DMS53 treated with DMSO at 0.1 percent for 48 hours (cell line): Measurements from ENCODE around the gene C6orf136.
"Not testable (repeated sequence)": the region's sequence is repeated elsewhere in the genome, so short reads cannot be mapped to it uniquely, and the experiment has no call there.

ENCODE experiments used
- DNase-seq: peaks from one replicate; lab custom pipeline; 2025; ENCODE audit not compliant: unreplicated experiment; lab: John Stamatoyannopoulos, UW

C6orf136 gene

GRCh38 chr6:30655743-30656094 lies 8.8 kb downstream of the C6orf136 start:
- DNase-seq = no peak

DNA sequence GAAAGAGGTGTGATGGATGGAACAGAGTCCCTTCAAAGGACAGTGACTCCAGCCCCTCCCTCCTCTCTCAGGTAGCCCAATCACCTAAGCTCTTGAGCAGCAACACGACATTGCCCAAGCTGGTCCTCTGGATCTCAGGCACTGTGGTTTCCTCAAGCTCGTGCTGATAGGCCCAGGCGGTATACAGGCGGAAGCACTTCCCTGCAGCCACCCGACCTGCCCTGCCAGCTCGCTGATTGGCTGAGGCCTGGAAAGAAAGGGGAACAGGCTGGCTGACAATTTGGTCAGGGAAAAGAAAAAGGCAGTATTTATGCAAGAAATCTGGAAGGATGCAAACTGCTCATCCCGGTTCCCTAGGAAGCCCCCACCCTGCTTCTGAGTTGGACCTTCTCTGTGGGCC lies 9.6 kb downstream of the C6orf136 start:
- no peak for DNase-seq

DNA sequence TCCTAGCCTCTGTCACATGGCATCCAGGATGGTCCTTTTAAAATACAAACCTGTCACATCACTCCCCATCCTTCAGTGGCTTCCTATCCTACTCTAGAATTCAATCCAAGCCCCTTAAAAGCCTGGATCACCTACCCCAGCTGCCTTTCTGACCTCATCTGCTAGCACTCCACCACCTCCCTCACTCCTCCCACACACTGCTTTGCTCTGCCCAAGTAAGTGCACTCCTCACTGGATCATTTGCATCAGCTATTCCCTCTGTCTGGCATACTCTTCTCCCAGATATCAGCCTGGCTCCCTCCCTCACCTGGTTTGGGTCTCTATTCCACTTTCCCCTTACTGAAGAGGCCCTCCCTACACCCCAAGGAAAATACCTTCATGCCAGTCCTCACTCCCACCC lies 10.5 kb downstream of the C6orf136 start:
- no peak for DNase-seq

- not testable (repeated sequence) for DNase-seq
These were observed 11.0 kb downstream of the C6orf136 start for GRCh38 chr6:30657922-30658321.

DNA sequence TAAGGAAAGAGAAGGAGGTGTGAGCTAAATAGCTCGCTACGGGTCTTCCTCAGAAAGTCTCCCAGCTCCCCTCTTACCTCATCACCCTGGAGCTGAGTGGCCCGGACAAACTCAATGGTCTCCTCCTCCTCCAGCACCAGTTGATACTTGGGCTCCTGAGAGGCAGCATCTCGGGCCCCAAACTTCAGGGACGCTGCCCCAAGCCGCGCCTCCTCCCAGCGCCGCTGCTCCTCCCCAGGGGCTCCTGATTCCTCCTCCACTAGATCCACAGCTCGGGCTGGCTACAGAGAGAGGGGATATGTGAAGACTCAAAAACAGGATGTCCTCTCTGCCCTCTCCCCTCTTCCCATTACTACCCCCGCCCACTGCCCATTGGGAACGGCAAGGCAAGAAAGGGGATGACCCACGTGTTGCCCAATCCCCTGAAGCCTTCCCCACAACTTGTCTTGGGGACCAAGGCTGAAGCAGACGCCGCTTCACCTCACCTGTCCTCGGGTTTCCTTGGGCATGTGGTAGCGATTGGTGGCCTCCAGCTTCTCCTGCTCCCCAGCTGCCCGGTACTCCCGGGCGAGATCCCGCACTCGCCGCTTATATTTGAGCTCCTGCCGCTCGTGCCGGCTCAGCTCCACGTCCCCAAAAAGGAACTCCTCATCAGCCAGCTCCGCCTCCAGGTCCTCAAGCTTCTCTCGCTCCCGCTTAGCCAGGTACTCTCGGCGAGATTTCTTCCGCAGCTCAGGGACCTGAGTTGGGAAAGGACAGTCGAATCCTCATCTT lies 18.2 kb downstream of the C6orf136 start:
- DNase-seq = no peak

- DNase-seq = not testable (repeated sequence)
These were observed 19.4 kb downstream of the C6orf136 start for GRCh38 chr6:30666300-30666699.

DNA sequence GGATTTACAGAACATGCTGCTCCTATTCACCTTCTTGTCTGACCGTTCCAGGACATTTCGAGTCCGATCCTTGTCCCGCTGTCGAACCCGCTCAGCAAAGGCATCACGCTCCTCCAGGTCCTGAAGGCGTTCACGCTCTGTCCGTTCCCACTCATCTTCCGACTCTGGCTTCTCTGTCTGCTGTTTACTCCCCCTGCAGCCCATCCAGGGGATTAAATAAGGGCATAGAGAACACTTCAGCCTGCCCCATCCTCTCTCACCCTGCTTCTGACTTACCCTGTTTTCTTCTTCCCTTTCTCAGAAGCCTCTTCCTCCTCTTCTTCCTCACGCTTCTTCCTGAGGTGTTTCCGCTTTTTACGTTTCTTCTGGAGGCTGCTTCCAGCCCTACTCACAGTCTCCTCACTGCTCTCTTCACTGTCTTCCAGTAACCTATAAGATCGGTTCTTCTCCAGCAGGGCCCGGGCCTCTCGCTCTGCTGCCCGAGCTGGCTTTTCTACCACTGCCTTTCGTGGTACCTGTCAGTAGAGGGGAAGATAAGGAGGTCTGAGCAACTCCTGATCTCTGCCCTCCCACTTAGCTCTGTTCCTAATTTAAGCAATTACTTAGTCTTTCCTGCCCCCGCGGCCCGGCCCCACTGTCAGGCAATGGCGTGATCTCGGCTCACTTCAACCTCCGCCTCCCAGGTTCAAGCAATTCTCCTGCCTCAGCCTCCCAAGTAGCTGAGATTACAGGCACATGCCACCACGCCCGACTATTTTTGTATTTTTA lies 24.0 kb downstream of the C6orf136 start:
- DNase-seq = no peak

- peak; percentile 95 for DNase-seq
These were observed 25.7 kb downstream of the C6orf136 start, which contains the start of gene DHX16 for GRCh38 chr6:30672445-30673253. TSS of gene DHX16 (minus strand) at chr6:30673006. CDS start at chr6:30672841, 165 bp downstream.

DNA sequence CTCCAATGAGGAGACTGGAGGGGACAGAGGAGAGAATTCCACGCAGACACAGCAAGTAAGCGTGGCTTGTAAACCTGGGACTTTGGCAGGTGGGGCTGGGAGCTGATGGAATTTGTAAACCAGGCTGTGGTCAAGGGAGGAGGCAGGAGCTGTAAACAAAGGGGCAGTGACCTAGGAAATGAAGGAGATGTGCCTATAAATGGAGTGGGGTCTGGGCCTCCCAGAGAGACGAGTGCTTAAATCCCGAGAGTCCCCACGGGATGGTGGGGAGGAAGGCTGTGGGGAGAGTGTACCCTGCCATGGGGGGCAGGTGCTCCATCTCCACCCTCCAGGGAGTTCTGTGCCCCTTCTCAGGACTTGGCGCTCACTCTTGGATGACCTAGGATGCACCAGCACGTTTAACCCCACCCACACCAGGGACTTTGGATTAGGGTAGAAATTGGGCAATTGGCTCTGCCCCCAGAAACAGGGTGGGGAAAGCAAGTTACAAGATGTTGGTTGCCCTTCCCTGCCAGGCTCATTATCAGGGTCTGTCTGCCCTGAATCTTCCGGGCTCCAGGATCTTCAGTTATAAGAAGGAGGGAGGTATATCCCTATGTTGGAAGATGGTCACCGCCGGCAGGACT lies 29.8 kb downstream of the C6orf136 start:
- DNase-seq = no peak

GRCh38 chr6:30678964-30679726 lies 32.2 kb downstream of the C6orf136 start:
- peak; percentile 66 for DNase-seq

DNA sequence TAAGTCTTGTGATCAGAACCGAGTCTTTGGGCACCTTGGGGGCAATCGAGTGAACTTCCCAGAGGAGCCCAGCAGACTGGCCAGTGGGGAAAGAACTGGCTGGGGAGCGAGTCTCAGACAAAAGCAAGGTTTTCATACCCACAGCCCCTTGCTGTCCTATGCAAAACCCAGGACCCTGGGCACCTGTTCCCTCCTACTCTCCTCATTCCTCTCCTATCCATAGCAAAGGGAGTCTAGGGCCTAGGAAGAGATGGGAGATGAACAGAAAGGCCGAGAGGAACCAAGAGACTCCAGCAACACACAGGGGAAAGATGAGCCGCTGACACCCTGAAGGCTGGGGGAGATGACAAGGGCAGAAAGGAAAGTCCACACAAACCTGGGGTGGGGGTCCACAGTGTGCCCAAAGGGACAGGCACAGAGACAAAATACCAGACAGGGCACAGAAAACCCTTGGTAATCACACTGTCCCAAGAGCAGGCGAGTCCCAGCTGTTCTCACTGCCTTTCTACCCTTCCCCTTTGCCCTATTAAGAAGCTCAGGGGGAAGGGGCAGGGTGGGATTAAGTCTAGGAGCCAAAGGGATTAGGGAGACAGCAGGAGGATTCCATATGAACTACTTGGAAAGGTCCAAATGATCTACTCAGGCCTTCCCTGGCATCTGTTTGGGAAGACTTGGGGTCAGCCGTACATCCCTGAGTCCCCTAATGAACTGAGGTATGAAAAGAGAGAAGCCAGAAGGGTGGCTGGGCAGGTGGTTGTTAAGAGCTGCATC lies 33.0 kb downstream of the C6orf136 start:
- no peak for DNase-seq

- no peak for DNase-seq
These were observed 34.8 kb downstream of the C6orf136 start for GRCh38 chr6:30681766-30682142.

- no peak for DNase-seq
These were observed 35.5 kb downstream of the C6orf136 start for GRCh38 chr6:30682143-30683117.

GRCh38 chr6:30683183-30683979 lies 36.4 kb downstream of the C6orf136 start:
- no peak for DNase-seq

GRCh38 chr6:30683980-30684338 lies 37.0 kb downstream of the C6orf136 start:
- no peak for DNase-seq

- DNase-seq = no peak
These were observed 37.6 kb downstream of the C6orf136 start for GRCh38 chr6:30684386-30685156.
